ENCODE results near the gene RPIA. TPM values are rescaled to one million over a fixed set of nuclear protein-coding genes. Genes with fewer than 3 reads are reported as not detected.

The RPIA gene
- total RNA-seq, 4 donors from 2014 or later = 3.3 to 6.8 (median 5.9) TPM

DNA sequence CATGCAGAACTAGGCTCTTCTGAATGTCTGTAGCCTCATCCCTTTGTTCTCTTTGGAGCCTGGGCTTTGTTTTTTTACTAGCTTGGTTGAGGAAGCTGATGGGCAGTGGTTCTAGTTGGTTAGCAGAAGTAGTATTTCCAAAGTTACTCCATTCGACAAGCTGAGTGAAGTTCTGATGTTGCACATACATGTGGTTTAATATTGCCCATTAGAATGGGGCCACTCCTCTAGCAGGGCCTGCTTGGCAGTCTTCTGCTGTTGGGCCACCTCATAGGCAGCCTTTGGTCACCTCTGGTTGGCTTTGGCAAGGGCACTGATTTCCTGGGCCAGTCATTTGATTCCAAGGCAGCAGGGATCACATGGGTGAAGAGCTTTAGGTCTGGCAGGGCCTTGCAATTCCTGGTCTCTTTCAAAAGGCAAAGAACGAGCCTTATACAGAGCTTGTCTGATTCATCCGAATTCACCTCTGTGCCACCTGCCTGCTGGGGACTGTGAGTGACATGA lies 2.5 kb downstream of the RPIA start:
- Histone ChIP-seq H3K36me3 (peaks cover 0 to 3% of the 10 kb centered on the region in 2 donors), H3K27ac (peak overlapping the region; percentile 86 to 93 (median 90)), H3K27me3 (no peaks in the 10 kb centered on the region), H3K4me3 (no peak overlapping the region), H3K9me3 (no peaks in the 10 kb centered on the region), H3K4me1 (peaks cover 45 to 61% of the 10 kb centered on the region in 2 donors)
- no peak for TF ChIP-seq POLR2A (IDR thresholded peaks at IDR 0.05)
- TF ChIP-seq, protein P1, sequence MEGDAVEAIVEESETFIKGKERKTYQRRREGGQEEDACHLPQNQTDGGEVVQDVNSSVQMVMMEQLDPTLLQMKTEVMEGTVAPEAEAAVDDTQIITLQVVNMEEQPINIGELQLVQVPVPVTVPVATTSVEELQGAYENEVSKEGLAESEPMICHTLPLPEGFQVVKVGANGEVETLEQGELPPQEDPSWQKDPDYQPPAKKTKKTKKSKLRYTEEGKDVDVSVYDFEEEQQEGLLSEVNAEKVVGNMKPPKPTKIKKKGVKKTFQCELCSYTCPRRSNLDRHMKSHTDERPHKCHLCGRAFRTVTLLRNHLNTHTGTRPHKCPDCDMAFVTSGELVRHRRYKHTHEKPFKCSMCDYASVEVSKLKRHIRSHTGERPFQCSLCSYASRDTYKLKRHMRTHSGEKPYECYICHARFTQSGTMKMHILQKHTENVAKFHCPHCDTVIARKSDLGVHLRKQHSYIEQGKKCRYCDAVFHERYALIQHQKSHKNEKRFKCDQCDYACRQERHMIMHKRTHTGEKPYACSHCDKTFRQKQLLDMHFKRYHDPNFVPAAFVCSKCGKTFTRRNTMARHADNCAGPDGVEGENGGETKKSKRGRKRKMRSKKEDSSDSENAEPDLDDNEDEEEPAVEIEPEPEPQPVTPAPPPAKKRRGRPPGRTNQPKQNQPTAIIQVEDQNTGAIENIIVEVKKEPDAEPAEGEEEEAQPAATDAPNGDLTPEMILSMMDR (IDR thresholded peaks at IDR 0.05 in 4 of 5, conservative IDR thresholded peaks at IDR 0.05 in 1 of 5) = no peak
- DNase-seq = peak; percentile 69 to 89
- in situ Hi-C loops (cut with MboI; ENCODE audit: low sequenced_read_pairs in 4 of 4) = no loop called here
- ATAC-seq = peak; percentile 60 to 75
- intact Hi-C loops (cut with DNase I; ENCODE audit: low total_unique reads) = loop anchor here (10.0 kb wide), 1 partner anchor 629 kb away; the partner anchor contains the start of gene SMYD1

DNA sequence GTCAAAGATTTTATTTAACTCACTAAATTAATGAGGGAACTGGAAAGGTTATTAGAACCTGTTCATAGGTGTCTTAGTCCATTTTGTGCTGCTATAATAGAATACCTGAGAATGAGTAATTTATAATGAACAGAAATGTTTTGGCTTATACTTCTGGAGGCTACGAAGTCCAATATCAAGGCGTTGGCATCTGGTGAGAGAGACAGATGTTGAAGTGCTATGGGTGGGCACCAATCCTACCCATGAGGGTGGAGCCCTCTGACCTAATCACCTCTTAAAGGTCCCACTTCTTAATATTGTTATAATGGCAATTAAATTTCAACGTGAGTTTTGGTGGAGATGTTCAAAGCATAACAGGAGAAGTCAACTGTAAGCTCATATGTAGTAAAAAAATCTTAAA lies 5.1 kb downstream of the RPIA start:
- no peaks in the 10 kb centered on the region for H3K27me3 ChIP-seq
- no peak overlapping the region for H3K4me3 ChIP-seq
- in situ Hi-C loops (cut with MboI; ENCODE audit: low sequenced_read_pairs in 4 of 4) (no loop called here), intact Hi-C loops (cut with DNase I; ENCODE audit: low total_unique reads) (loop anchor here (10.0 kb wide), 1 partner anchor 632 kb away; the partner anchor contains the start of gene SMYD1)
- H3K36me3 ChIP-seq = peaks cover 0 to 24% of the 10 kb centered on the region in 2 donors
- ATAC-seq (no peak), DNase-seq (no peak)
- H3K27ac ChIP-seq = no peak overlapping the region
- TF ChIP-seq, protein P1 (IDR thresholded peaks at IDR 0.05 in 4 of 5, conservative IDR thresholded peaks at IDR 0.05 in 1 of 5) = no peak
- TF ChIP-seq POLR2A (IDR thresholded peaks at IDR 0.05) = no peak
- H3K4me1 ChIP-seq = peaks cover 33 to 53% of the 10 kb centered on the region in 2 donors
- H3K9me3 ChIP-seq = no peaks in the 10 kb centered on the region

DNA sequence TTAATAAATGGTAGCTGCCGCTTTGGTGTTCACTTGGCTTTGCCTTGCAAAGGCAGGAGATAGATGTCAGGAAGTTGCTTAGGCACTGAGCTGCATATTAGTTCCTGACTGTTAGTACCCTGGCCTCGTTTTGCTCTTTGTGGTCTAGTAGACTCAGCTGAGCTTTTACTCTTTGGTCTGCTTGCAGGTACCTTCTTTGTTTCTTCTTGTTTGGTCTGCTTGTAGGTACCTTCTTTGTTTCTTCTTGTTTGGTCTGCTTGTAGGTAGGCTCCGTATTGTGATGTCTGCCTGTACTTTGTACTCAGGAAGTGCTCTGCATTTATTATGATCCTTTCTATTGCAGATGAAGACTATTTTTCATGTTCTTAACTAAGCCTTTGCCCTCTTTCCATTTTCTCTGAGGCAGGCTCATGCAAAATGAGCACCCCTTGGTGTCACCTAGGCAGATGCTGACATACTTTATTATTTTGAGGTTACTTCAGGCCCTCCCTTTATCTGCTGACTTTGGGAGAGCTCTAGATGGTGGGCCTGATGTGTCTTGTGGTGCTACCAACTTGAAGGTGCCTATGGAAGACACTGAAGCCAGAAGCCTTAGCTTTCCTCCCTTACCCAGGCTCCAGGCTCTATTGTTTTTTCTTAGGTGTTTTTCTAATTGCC lies 6.0 kb downstream of the RPIA start:
- DNase-seq (no peak), ATAC-seq (no peak)
- Histone ChIP-seq H3K27ac (no peak overlapping the region), H3K9me3 (no peaks in the 10 kb centered on the region), H3K27me3 (no peaks in the 10 kb centered on the region), H3K36me3 (peaks cover 0 to 27% of the 10 kb centered on the region in 2 donors), H3K4me3 (no peak overlapping the region), H3K4me1 (peaks cover 31 to 48% of the 10 kb centered on the region in 2 donors)
- TF ChIP-seq POLR2A (IDR thresholded peaks at IDR 0.05) = no peak
- TF ChIP-seq, protein P1 (IDR thresholded peaks at IDR 0.05 in 4 of 5, conservative IDR thresholded peaks at IDR 0.05 in 1 of 5) = no peak
- intact Hi-C loops (cut with DNase I; ENCODE audit: low total_unique reads) = loop anchor here (10.0 kb wide), 1 partner anchor 633 kb away; the partner anchor contains the start of gene SMYD1
- in situ Hi-C loops (cut with MboI; ENCODE audit: low sequenced_read_pairs in 4 of 4) = no loop called here

DNA sequence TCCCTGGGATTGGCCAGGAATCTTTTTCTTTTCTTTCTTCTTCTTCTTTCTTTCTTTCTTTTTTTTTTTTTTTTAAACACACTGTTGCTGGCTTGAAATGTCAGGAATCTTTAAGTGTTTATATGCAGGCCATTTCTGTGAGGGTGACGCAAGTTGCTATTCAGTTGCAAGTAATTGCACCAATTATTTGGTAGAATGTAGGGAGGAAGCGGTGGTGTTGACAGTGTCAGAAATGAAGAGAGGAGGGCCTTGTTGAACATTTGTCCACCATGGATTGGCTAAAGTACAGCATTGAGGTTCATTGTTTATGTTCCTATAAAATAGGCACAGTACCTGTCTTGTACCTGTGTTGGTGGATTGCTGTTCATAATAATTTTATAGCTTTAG lies 6.5 kb downstream of the RPIA start:
- TF ChIP-seq, protein P1 (IDR thresholded peaks at IDR 0.05 in 4 of 5, conservative IDR thresholded peaks at IDR 0.05 in 1 of 5) = no peak
- no peak for TF ChIP-seq POLR2A (IDR thresholded peaks at IDR 0.05)
- Histone ChIP-seq H3K4me3 (no peak overlapping the region), H3K4me1 (peaks cover 25 to 43% of the 10 kb centered on the region in 2 donors), H3K27ac (no peak overlapping the region), H3K36me3 (peaks cover 0 to 32% of the 10 kb centered on the region in 2 donors), H3K27me3 (no peaks in the 10 kb centered on the region), H3K9me3 (no peaks in the 10 kb centered on the region)
- ATAC-seq = no peak
- no peak for DNase-seq
- in situ Hi-C loops (cut with MboI; ENCODE audit: low sequenced_read_pairs in 4 of 4) = no loop called here
- intact Hi-C loops (cut with DNase I; ENCODE audit: low total_unique reads) = loop anchor here (10.0 kb wide), 1 partner anchor 633 kb away; the partner anchor contains the start of gene SMYD1
